K562 (cell line): Measurements from ENCODE around the gene AGR2.

ENCODE experiments used
- CHD4 ChIP-seq: fragments of 200-600 bp; sonication (generic); IDR thresholded peaks from 3 replicates; pipeline ENCODE4 v1.6.1; 2012; ENCODE audit warnings: low read depth, mild to moderate bottlenecking, mixed read lengths, low read length, inconsistent platforms; ENCODE audit not compliant: insufficient read depth, insufficient replicate concordance, poor library complexity, severe bottlenecking
- CTCF ChIP-seq, 3 experiments: IDR thresholded peaks in 2 of 3; conservative IDR thresholded peaks in 1 of 3; 2 replicates each; pipeline ENCODE4 v1.5.1; 2011 to 2012; ENCODE audit warnings: low read length in 3 of 3, mild to moderate bottlenecking in 3 of 3, control low read depth in 2 of 3, improper control_type of control experiment in 1 of 3, inconsistent platforms in 1 of 3, low read depth in 1 of 3, mixed read lengths in 1 of 3, moderate library complexity in 1 of 3; ENCODE audit not compliant: insufficient read depth in 2 of 3
- FOSL1 ChIP-seq: fragments of 200-800 bp; sonication (Bioruptor generic); conservative IDR thresholded peaks from 2 replicates; pipeline ENCODE4 v1.6.1; 2016; ENCODE audit warnings: missing genetic modification characterization, missing compliant biosample characterization
- GABPA ChIP-seq: fragments of 200-800 bp; sonication (Bioruptor generic); conservative IDR thresholded peaks from 2 replicates; pipeline ENCODE4 v1.6.1; 2016; ENCODE audit warnings: low read depth, missing genetic modification characterization, missing compliant biosample characterization
- MAX ChIP-seq: sonication (generic); formaldehyde crosslinking; IDR thresholded peaks from 2 replicates; pipeline ENCODE4 v1.9.0; 2022; ENCODE audit warnings: mild to moderate bottlenecking, missing genetic modification reagents
- RFX5 ChIP-seq: IDR thresholded peaks from 2 replicates; pipeline ENCODE4 v1.6.1; 2011; ENCODE audit warnings: low read depth, mild to moderate bottlenecking, improper control_type of control experiment, low read length
- SMC3 ChIP-seq: conservative IDR thresholded peaks from 2 replicates; pipeline ENCODE4 v1.6.1; 2011; ENCODE audit warnings: low read depth, low read length, improper control_type of control experiment; ENCODE audit not compliant: insufficient read depth
- THRAP3 ChIP-seq: fragments of 450-650 bp; IDR thresholded peaks from 2 replicates; pipeline ENCODE4 v1.6.1; 2016; ENCODE audit warnings: mild to moderate bottlenecking, inconsistent platforms, borderline replicate concordance
- ZBTB43 ChIP-seq: sonication (generic); formaldehyde crosslinking; IDR thresholded peaks from 2 replicates; pipeline ENCODE4 v1.8.0; 2023; ENCODE audit warnings: mild to moderate bottlenecking, missing genetic modification reagents
- TF ChIP-seq, protein P1 (sequence below): fragments of 250-450 bp; sonication (Bioruptor Pico); IDR thresholded peaks from 2 replicates; pipeline ENCODE4 v1.8.0; 2022; ENCODE audit warnings: inconsistent platforms, mild to moderate bottlenecking, moderate library complexity, borderline replicate concordance
- TF ChIP-seq, protein P2 (sequence below), 2 experiments: fragments of 450-650 bp; formaldehyde crosslinking in 1 of 2; IDR thresholded peaks; 2 replicates each; pipeline versions ENCODE4 v1.4.0 to v1.6.1; 2014 to 2020; ENCODE audit warnings: mild to moderate bottlenecking in 2 of 2, borderline replicate concordance in 1 of 2, low read depth in 1 of 2

GRCh38 chr7:16822029-16822428, 17.2 kb upstream of the AGR2 start:
- no peak for TF ChIP-seq RFX5
- TF ChIP-seq CHD4: no peak
- TF ChIP-seq, protein P1, sequence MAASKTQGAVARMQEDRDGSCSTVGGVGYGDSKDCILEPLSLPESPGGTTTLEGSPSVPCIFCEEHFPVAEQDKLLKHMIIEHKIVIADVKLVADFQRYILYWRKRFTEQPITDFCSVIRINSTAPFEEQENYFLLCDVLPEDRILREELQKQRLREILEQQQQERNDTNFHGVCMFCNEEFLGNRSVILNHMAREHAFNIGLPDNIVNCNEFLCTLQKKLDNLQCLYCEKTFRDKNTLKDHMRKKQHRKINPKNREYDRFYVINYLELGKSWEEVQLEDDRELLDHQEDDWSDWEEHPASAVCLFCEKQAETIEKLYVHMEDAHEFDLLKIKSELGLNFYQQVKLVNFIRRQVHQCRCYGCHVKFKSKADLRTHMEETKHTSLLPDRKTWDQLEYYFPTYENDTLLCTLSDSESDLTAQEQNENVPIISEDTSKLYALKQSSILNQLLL: no peak
- TF ChIP-seq THRAP3: no peak
- no peak for TF ChIP-seq FOSL1 (tag)
- no peak for TF ChIP-seq GABPA (tag)
- no peak for TF ChIP-seq MAX (CRISPR knock-in tag)
- TF ChIP-seq CTCF (IDR thresholded peaks at IDR 0.05 in 2 of 3, conservative IDR thresholded peaks at IDR 0.05 in 1 of 3; ENCODE audit: insufficient read depth in 2 of 3, low read depth in 1 of 3, low read length in 3 of 3): no peak
- TF ChIP-seq, protein P2, sequence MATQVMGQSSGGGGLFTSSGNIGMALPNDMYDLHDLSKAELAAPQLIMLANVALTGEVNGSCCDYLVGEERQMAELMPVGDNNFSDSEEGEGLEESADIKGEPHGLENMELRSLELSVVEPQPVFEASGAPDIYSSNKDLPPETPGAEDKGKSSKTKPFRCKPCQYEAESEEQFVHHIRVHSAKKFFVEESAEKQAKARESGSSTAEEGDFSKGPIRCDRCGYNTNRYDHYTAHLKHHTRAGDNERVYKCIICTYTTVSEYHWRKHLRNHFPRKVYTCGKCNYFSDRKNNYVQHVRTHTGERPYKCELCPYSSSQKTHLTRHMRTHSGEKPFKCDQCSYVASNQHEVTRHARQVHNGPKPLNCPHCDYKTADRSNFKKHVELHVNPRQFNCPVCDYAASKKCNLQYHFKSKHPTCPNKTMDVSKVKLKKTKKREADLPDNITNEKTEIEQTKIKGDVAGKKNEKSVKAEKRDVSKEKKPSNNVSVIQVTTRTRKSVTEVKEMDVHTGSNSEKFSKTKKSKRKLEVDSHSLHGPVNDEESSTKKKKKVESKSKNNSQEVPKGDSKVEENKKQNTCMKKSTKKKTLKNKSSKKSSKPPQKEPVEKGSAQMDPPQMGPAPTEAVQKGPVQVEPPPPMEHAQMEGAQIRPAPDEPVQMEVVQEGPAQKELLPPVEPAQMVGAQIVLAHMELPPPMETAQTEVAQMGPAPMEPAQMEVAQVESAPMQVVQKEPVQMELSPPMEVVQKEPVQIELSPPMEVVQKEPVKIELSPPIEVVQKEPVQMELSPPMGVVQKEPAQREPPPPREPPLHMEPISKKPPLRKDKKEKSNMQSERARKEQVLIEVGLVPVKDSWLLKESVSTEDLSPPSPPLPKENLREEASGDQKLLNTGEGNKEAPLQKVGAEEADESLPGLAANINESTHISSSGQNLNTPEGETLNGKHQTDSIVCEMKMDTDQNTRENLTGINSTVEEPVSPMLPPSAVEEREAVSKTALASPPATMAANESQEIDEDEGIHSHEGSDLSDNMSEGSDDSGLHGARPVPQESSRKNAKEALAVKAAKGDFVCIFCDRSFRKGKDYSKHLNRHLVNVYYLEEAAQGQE (IDR thresholded peaks at IDR 0.05; ENCODE audit: borderline replicate concordance): no peak
- TF ChIP-seq, protein P2 (CRISPR knock-in tag; IDR thresholded peaks at IDR 0.05; ENCODE audit: low read depth): no peak
- no peak for TF ChIP-seq SMC3
- TF ChIP-seq ZBTB43 (CRISPR knock-in tag): no peak
